HG03354 (cell line): ENCODE data around the gene MAP3K2.

Experiments used
- ATAC-seq: cut with Tn5 transposase; IDR thresholded peaks from one replicate; pipeline ENCODE4 v1.9.1; 2021; ENCODE audit warnings: mild to moderate bottlenecking; ENCODE audit not compliant: unreplicated experiment, poor library complexity, severe bottlenecking

MAP3K2 gene

GRCh38 chr2:127388423-127389164 is 819 bp upstream of the MAP3K2 start:
- peak; percentile 38 for ATAC-seq

GRCh38 chr2:127386764-127387654 is 766 bp downstream of the MAP3K2 start:
- ATAC-seq: peak; percentile 71

GRCh38 chr2:127386246-127386645 is 1.5 kb downstream of the MAP3K2 start:
- no peak for ATAC-seq

- ATAC-seq: no peak
Observed at GRCh38 chr2:127384529-127384928, 3.2 kb downstream of the MAP3K2 start.

GRCh38 chr2:127382831-127383230 is 4.9 kb downstream of the MAP3K2 start:
- no peak for ATAC-seq

GRCh38 chr2:127381762-127382161 is 6.0 kb downstream of the MAP3K2 start:
- ATAC-seq: no peak

GRCh38 chr2:127379712-127380355 is 7.9 kb downstream of the MAP3K2 start:
- ATAC-seq: peak; percentile 77

- ATAC-seq: no peak
Observed at GRCh38 chr2:127378720-127379119, 9.1 kb downstream of the MAP3K2 start.

- no peak for ATAC-seq
Observed at GRCh38 chr2:127377262-127377661, 10.5 kb downstream of the MAP3K2 start.

- no peak for ATAC-seq
Observed at GRCh38 chr2:127376257-127376656, 11.5 kb downstream of the MAP3K2 start.

GRCh38 chr2:127373362-127374083 is 14.3 kb downstream of the MAP3K2 start:
- no peak for ATAC-seq

GRCh38 chr2:127371037-127371436 is 16.7 kb downstream of the MAP3K2 start:
- ATAC-seq: no peak

GRCh38 chr2:127370010-127370409 is 17.8 kb downstream of the MAP3K2 start:
- ATAC-seq: no peak

- no peak for ATAC-seq
Observed at GRCh38 chr2:127365211-127365643, 22.5 kb downstream of the MAP3K2 start.

- ATAC-seq: no peak
Observed at GRCh38 chr2:127362971-127363370, 24.8 kb downstream of the MAP3K2 start.

GRCh38 chr2:127361929-127362885 is 25.6 kb downstream of the MAP3K2 start:
- ATAC-seq: no peak

- ATAC-seq: no peak
Observed at GRCh38 chr2:127360242-127360641, 27.5 kb downstream of the MAP3K2 start.

- no peak for ATAC-seq
Observed at GRCh38 chr2:127359520-127359919, 28.3 kb downstream of the MAP3K2 start.

- ATAC-seq: no peak
Observed at GRCh38 chr2:127358971-127359370, 28.8 kb downstream of the MAP3K2 start.
